ENCODE data around the gene METRN. TPM values are rescaled to one million over a fixed set of nuclear protein-coding genes. Genes with fewer than 3 reads are reported as not detected.

The METRN gene
- total and polyA plus RNA-seq, 2 experiments from 2014 or later, result 21.6 to 98.1 TPM

GRCh38 chr16:677316-678190 lies 37.4 kb upstream of the METRN start:
- no peak for DNase-seq
- TF ChIP-seq EZH2phosphoT487 (IDR thresholded peaks at IDR 0.05; ENCODE audit: insufficient read depth, low read depth) (no peak), EZH2 (IDR thresholded peaks at IDR 0.05; ENCODE audit: insufficient read depth, poor library complexity, severe bottlenecking) (no peak)
- WGBS, 2 experiments (ENCODE audit: low coverage in 1 of 2, low lambda C conversion rate in 2 of 2, missing lambda C conversion rate in 2 of 2), result 53 to 64% methylated on average over 43 to 45 of the region's 57 CpGs
- Histone ChIP-seq H2AFZ (no peak overlapping the region), H3K9ac (no peak overlapping the region), H3K4me3 (no peak overlapping the region), H3K4me2 (ENCODE audit: unreplicated experiment) (no peak overlapping the region), H3K9me3 (ENCODE audit: low read depth) (no peaks in the 10 kb centered on the region), H3K4me1 (ENCODE audit: insufficient read depth) (peaks cover 10% of the 10 kb centered on the region), H3K27ac (no peak overlapping the region), H4K20me1 (ENCODE audit: insufficient read depth) (no peaks in the 10 kb centered on the region), H3K79me2 (ENCODE audit: insufficient read depth) (peaks cover 19% of the 10 kb centered on the region), H3K36me3 (ENCODE audit: low read depth) (peaks cover 10% of the 10 kb centered on the region; the same call in 1 of the 2 replicates), H3F3A (ENCODE audit: insufficient read depth) (peaks cover 13% of the 10 kb centered on the region; the same call in 1 of the 2 replicates), H3K9me2 (ENCODE audit: insufficient read depth) (no peaks in the 10 kb centered on the region), H3K27me3 (replicated peaks; ENCODE audit: insufficient read depth) (no peaks in the 10 kb centered on the region)
- in situ Hi-C loops (cut with MboI), result no loop called here

- Histone ChIP-seq H3K4me3 (no peak overlapping the region), H3F3A (ENCODE audit: insufficient read depth) (peaks cover 15% of the 10 kb centered on the region; the same call in 1 of the 2 replicates), H3K79me2 (ENCODE audit: insufficient read depth) (peaks cover 27% of the 10 kb centered on the region), H3K4me1 (ENCODE audit: insufficient read depth) (peaks cover 14% of the 10 kb centered on the region), H3K9ac (no peak overlapping the region), H3K27me3 (replicated peaks; ENCODE audit: insufficient read depth) (no peaks in the 10 kb centered on the region), H2AFZ (no peak overlapping the region), H3K9me2 (ENCODE audit: insufficient read depth) (no peaks in the 10 kb centered on the region), H4K20me1 (ENCODE audit: insufficient read depth) (no peaks in the 10 kb centered on the region), H3K36me3 (ENCODE audit: low read depth) (peaks cover 11% of the 10 kb centered on the region; the same call in 1 of the 2 replicates), H3K4me2 (ENCODE audit: unreplicated experiment) (no peak overlapping the region), H3K9me3 (ENCODE audit: low read depth) (no peaks in the 10 kb centered on the region), H3K27ac (no peak overlapping the region)
- TF ChIP-seq EZH2 (IDR thresholded peaks at IDR 0.05; ENCODE audit: insufficient read depth, poor library complexity, severe bottlenecking), result no peak
- TF ChIP-seq EZH2phosphoT487 (IDR thresholded peaks at IDR 0.05; ENCODE audit: insufficient read depth, low read depth), result no peak
- no peak for DNase-seq
- 63 to 65% methylated on average over 19 to 21 of the region's 21 CpGs for WGBS, 2 experiments (ENCODE audit: low coverage in 1 of 2, low lambda C conversion rate in 2 of 2, missing lambda C conversion rate in 2 of 2)
- in situ Hi-C loops (cut with MboI), result no loop called here
Measured at GRCh38 chr16:678209-678857, 36.6 kb upstream of the METRN start.

- Histone ChIP-seq H2AFZ (peak overlapping the region; percentile 84), H3K27me3 (replicated peaks; ENCODE audit: insufficient read depth) (no peaks in the 10 kb centered on the region), H3F3A (ENCODE audit: insufficient read depth) (peaks cover 15% of the 10 kb centered on the region; the same call in 1 of the 2 replicates), H3K9ac (peak overlapping the region; percentile 62), H3K9me2 (ENCODE audit: insufficient read depth) (no peaks in the 10 kb centered on the region), H3K4me1 (ENCODE audit: insufficient read depth) (peaks cover 15% of the 10 kb centered on the region), H3K4me2 (ENCODE audit: unreplicated experiment) (peak overlapping the region; percentile 70), H3K79me2 (ENCODE audit: insufficient read depth) (peaks cover 32% of the 10 kb centered on the region), H3K36me3 (ENCODE audit: low read depth) (peaks cover 11% of the 10 kb centered on the region; the same call in 1 of the 2 replicates), H3K4me3 (peak overlapping the region; percentile 74), H3K9me3 (ENCODE audit: low read depth) (no peaks in the 10 kb centered on the region), H4K20me1 (ENCODE audit: insufficient read depth) (no peaks in the 10 kb centered on the region), H3K27ac (no peak overlapping the region)
- 17 to 23% methylated on average over 40 to 45 of the region's 52 CpGs for WGBS, 2 experiments (ENCODE audit: low coverage in 1 of 2, low lambda C conversion rate in 2 of 2, missing lambda C conversion rate in 2 of 2)
- peak; percentile 64 for DNase-seq
- in situ Hi-C loops (cut with MboI), result no loop called here
- no peak for TF ChIP-seq EZH2 (IDR thresholded peaks at IDR 0.05; ENCODE audit: insufficient read depth, poor library complexity, severe bottlenecking)
- no peak for TF ChIP-seq EZH2phosphoT487 (IDR thresholded peaks at IDR 0.05; ENCODE audit: insufficient read depth, low read depth)
Measured at GRCh38 chr16:678858-679813, 35.8 kb upstream of the METRN start.
